IPS-NIHi7 (cell line): ENCODE results near the gene ISCU.
A peak's percentile ranks its signal among the peaks of the same experiment; 100 is the strongest.
"Not testable (repeated sequence)": the region's sequence is repeated elsewhere in the genome, so short reads cannot be mapped to it uniquely, and the experiment has no call there.

ENCODE experiments used
- DNase-seq: peaks from one replicate; pipeline ENCODE4 v3.0.0; 2012; ENCODE audit warnings: mixed read lengths; ENCODE audit errors: extremely low spot score

Gene ISCU

GRCh38 chr12:108543652-108544051 lies 18.7 kb upstream of the ISCU start:
- DNase-seq: no peak

- no peak for DNase-seq
Observed at GRCh38 chr12:108547686-108548085, 14.7 kb upstream of the ISCU start.

- DNase-seq: no peak
Observed at GRCh38 chr12:108548954-108549521, 13.4 kb upstream of the ISCU start.

GRCh38 chr12:108551535-108551934 lies 10.9 kb upstream of the ISCU start:
- DNase-seq: no peak

- DNase-seq: no peak
Observed at GRCh38 chr12:108553799-108554198, 8.6 kb upstream of the ISCU start.

- not testable (repeated sequence) for DNase-seq
Observed at GRCh38 chr12:108555383-108555782, 7.0 kb upstream of the ISCU start.

GRCh38 chr12:108559007-108559655 lies 3.3 kb upstream of the ISCU start:
- DNase-seq: no peak

GRCh38 chr12:108559748-108560147 lies 2.6 kb upstream of the ISCU start:
- DNase-seq: no peak

- DNase-seq: no peak
Observed at GRCh38 chr12:108560321-108560721, 2.1 kb upstream of the ISCU start.

GRCh38 chr12:108560752-108561719 lies 1.4 kb upstream of the ISCU start, which contains the start of gene SART3:
SART3 (minus strand) TSS chr12:108561173; CDS start chr12:108561154, 19 bp downstream.
- peak; percentile 80 for DNase-seq

GRCh38 chr12:108561852-108562347 lies 496 bp upstream of the ISCU start:
- DNase-seq: no peak

- peak; percentile 90 for DNase-seq
Observed at GRCh38 chr12:108563136-108563803, 874 bp downstream of the ISCU start.

GRCh38 chr12:108563804-108564151 lies 1.4 kb downstream of the ISCU start:
- no peak for DNase-seq

GRCh38 chr12:108564724-108565123 lies 2.3 kb downstream of the ISCU start:
- DNase-seq: no peak

- no peak for DNase-seq
Observed at GRCh38 chr12:108565146-108565545, 2.8 kb downstream of the ISCU start.

- no peak for DNase-seq
Observed at GRCh38 chr12:108565976-108566375, 3.6 kb downstream of the ISCU start.

- DNase-seq: no peak
Observed at GRCh38 chr12:108566452-108566851, 4.1 kb downstream of the ISCU start.

- no peak for DNase-seq
Observed at GRCh38 chr12:108567406-108568337, 5.3 kb downstream of the ISCU start.

GRCh38 chr12:108568338-108569154 lies 6.2 kb downstream of the ISCU start:
- DNase-seq: no peak
